Liver (tissue), 9 donors: ENCODE measurements around the gene DNAH10. TPM values are rescaled to one million over a fixed set of nuclear protein-coding genes. Genes with fewer than 3 reads are reported as not detected.

ENCODE experiments used
- DNase-seq: peaks from one replicate; pipeline ENCODE4 v3.0.0-alpha.2; 2017; ENCODE audit warnings: low spot score
- H3K27ac ChIP-seq, 2 donors: one replicate each; pipeline ENCODE4 v1.7.0; 2013; ENCODE audit warnings: inconsistent platforms in 2 of 2, low read length in 2 of 2, control low read depth in 1 of 2, low read depth in 1 of 2, mild to moderate bottlenecking in 1 of 2
- H3K27me3 ChIP-seq, 4 donors: one replicate each; pipeline versions ENCODE4 v1.6.1 to v1.7.0; 2013; ENCODE audit warnings: low read length in 3 of 4, inconsistent platforms in 1 of 4, mild to moderate bottlenecking in 1 of 4, moderate library complexity in 1 of 4; ENCODE audit not compliant: control insufficient read depth in 4 of 4, insufficient read depth in 4 of 4
- H3K36me3 ChIP-seq, 4 donors: one replicate each; pipeline versions ENCODE4 v1.6.1 to v1.7.0; 2013; ENCODE audit warnings: low read length in 3 of 4, mild to moderate bottlenecking in 3 of 4, low read depth in 1 of 4, moderate library complexity in 1 of 4; ENCODE audit not compliant: control insufficient read depth in 4 of 4, insufficient read depth in 3 of 4
- H3K4me1 ChIP-seq, 4 donors: one replicate each; pipeline versions ENCODE4 v1.6.1 to v1.7.0; 2013; ENCODE audit warnings: low read length in 3 of 4, mild to moderate bottlenecking in 3 of 4, moderate library complexity in 1 of 4; ENCODE audit not compliant: control insufficient read depth in 4 of 4, insufficient read depth in 4 of 4
- H3K4me3 ChIP-seq, 3 donors: one replicate each; pipeline versions ENCODE4 v1.6.1 to v1.7.0; 2013; ENCODE audit warnings: low read length in 3 of 3, control low read depth in 1 of 3, low read depth in 1 of 3, mild to moderate bottlenecking in 1 of 3
- H3K9ac ChIP-seq, 2 donors: one replicate each; pipeline ENCODE4 v1.7.0; 2013; ENCODE audit warnings: low read length in 2 of 2, mild to moderate bottlenecking in 2 of 2, moderate library complexity in 2 of 2, control low read depth in 1 of 2, low read depth in 1 of 2
- H3K9me3 ChIP-seq, 4 donors: one replicate each; pipeline versions ENCODE4 v1.6.1 to v1.7.0; 2013; ENCODE audit warnings: low read length in 3 of 4; ENCODE audit not compliant: control insufficient read depth in 4 of 4
- ATF3 ChIP-seq: IDR thresholded peaks from 2 replicates; pipeline ENCODE4 v1.6.1; 2016; ENCODE audit warnings: antibody characterized with exemption
- EGR1 ChIP-seq, 2 donors: IDR thresholded peaks; 2 replicates each; pipeline ENCODE4 v1.6.1; 2016 to 2018; ENCODE audit warnings: antibody characterized with exemption in 2 of 2, low read depth in 2 of 2
- FOXA1 ChIP-seq: IDR thresholded peaks from 2 replicates; pipeline ENCODE4 v1.6.1; 2016; ENCODE audit warnings: antibody characterized with exemption
- FOXA2 ChIP-seq: IDR thresholded peaks from 2 replicates; pipeline ENCODE4 v1.6.1; 2016; ENCODE audit warnings: antibody characterized with exemption
- HNF4A ChIP-seq, 2 donors: conservative IDR thresholded peaks; 2 replicates each; pipeline ENCODE4 v1.6.1; 2016; ENCODE audit warnings: antibody characterized with exemption in 2 of 2, mild to moderate bottlenecking in 2 of 2
- JUND ChIP-seq, 2 donors: IDR thresholded peaks; 2 replicates each; pipeline ENCODE4 v1.6.1; 2016; ENCODE audit warnings: antibody characterized with exemption in 2 of 2
- MAX ChIP-seq: IDR thresholded peaks from 2 replicates; pipeline ENCODE4 v1.6.1; 2016; ENCODE audit warnings: antibody characterized with exemption
- NR2F2 ChIP-seq: IDR thresholded peaks from 2 replicates; pipeline ENCODE4 v1.6.1; 2016; ENCODE audit warnings: antibody characterized with exemption
- RAD21 ChIP-seq, 2 donors: IDR thresholded peaks; 2 replicates each; pipeline ENCODE4 v1.6.1; 2016; ENCODE audit warnings: antibody characterized with exemption in 2 of 2, mild to moderate bottlenecking in 2 of 2
- REST ChIP-seq: IDR thresholded peaks from 2 replicates; pipeline ENCODE4 v1.6.1; 2016; ENCODE audit warnings: antibody characterized with exemption, mild to moderate bottlenecking
- RXRA ChIP-seq, 2 donors: IDR thresholded peaks; 2 replicates each; pipeline ENCODE4 v1.6.1; 2017 to 2018; ENCODE audit warnings: antibody characterized with exemption in 2 of 2, mild to moderate bottlenecking in 1 of 2
- SP1 ChIP-seq: IDR thresholded peaks from 2 replicates; pipeline ENCODE4 v1.6.1; 2018; ENCODE audit warnings: antibody characterized with exemption, mild to moderate bottlenecking
- TAF1 ChIP-seq: conservative IDR thresholded peaks from 2 replicates; pipeline ENCODE4 v1.6.1; 2016; ENCODE audit warnings: antibody characterized with exemption, mild to moderate bottlenecking
- YY1 ChIP-seq: IDR thresholded peaks from 2 replicates; pipeline ENCODE4 v1.6.1; 2016; ENCODE audit warnings: antibody characterized with exemption, mild to moderate bottlenecking
- ZBTB33 ChIP-seq: IDR thresholded peaks from 2 replicates; pipeline ENCODE4 v1.6.1; 2016; ENCODE audit warnings: antibody characterized with exemption
- WGBS: extraction: QIAGEN DNeasy Blood & Tissue Kit; methylation state at CpG from one replicate; pipeline ENCODE4 v1.1.7; 2013; 5-methylcytosine and 5-hydroxymethylcytosine counted together
- polyA plus RNA-seq, 2 donors: library from polyadenylated mRNA; stranded (reverse) in 1 of 2; unstranded in 1 of 2; fragments of 200-250 nt in 1 of 2; fragments of >200 nt in 1 of 2; fragmentation: Nextera tagmentation in 1 of 2; extraction: Ambion mirVana in 1 of 2; gene quantifications; one replicate each; pipeline versions ENCODE4 v1.2.1 to v1.2.3, GENCODE V29; 2013 to 2015
- total RNA-seq, 2 donors: library from RNA; depleted of rRNA; stranded (reverse); fragments of >200 nt; gene quantifications; one replicate each; pipeline ENCODE4 v1.2.3, GENCODE V29; 2014
- donor health status: healthy.
- donor health status: healthy.
- donor health status: healthy.
- donor health status: healthy.
- donor health status: healthy.

The DNAH10 gene
- total and polyA plus RNA-seq, 4 donors: 0.05 to 0.47 (median 0.07) TPM

- Histone ChIP-seq H3K4me3 (no peak overlapping the region), H3K27ac (no peak overlapping the region), H3K9me3 (peaks cover 0 to 8% (median 4%) of the 10 kb centered on the region in 4 donors), H3K36me3 (no peaks in the 10 kb centered on the region), H3K4me1 (no peaks in the 10 kb centered on the region), H3K9ac (no peak overlapping the region), H3K27me3 (no peaks in the 10 kb centered on the region)
- 85% methylated on average over 5 of the region's 5 CpGs for WGBS
- no peak for DNase-seq
- TF ChIP-seq RXRA (IDR thresholded peaks at IDR 0.05) (no peak), HNF4A (conservative IDR thresholded peaks at IDR 0.05) (no peak), FOXA1 (no peak), EGR1 (IDR thresholded peaks at IDR 0.05; ENCODE audit: low read depth in 2 of 2) (no peak), RAD21 (IDR thresholded peaks at IDR 0.05) (no peak), NR2F2 (no peak), MAX (no peak), ATF3 (no peak)
These were observed 10.0 kb downstream of the DNAH10 start for GRCh38 chr12:123772074-123772473.

GRCh38 chr12:123773375-123773774 is 11.3 kb downstream of the DNAH10 start:
- DNase-seq: no peak
- Histone ChIP-seq H3K4me3 (no peak overlapping the region), H3K27ac (no peak overlapping the region), H3K27me3 (no peaks in the 10 kb centered on the region), H3K9me3 (peaks cover 0 to 8% (median 4%) of the 10 kb centered on the region in 4 donors), H3K4me1 (no peaks in the 10 kb centered on the region), H3K36me3 (no peaks in the 10 kb centered on the region), H3K9ac (no peak overlapping the region)
- TF ChIP-seq NR2F2: no peak
- no peak for TF ChIP-seq YY1
- TF ChIP-seq REST: no peak
- no peak for TF ChIP-seq RXRA (IDR thresholded peaks at IDR 0.05)
- no peak for TF ChIP-seq EGR1 (IDR thresholded peaks at IDR 0.05; ENCODE audit: low read depth in 2 of 2)
- TF ChIP-seq FOXA1: no peak
- no peak for TF ChIP-seq FOXA2
- TF ChIP-seq HNF4A (conservative IDR thresholded peaks at IDR 0.05): no peak
- no peak for TF ChIP-seq ATF3
- TF ChIP-seq SP1: no peak
- no peak for TF ChIP-seq ZBTB33
- no peak for TF ChIP-seq JUND (IDR thresholded peaks at IDR 0.05)
- no peak for TF ChIP-seq MAX
- no peak for TF ChIP-seq TAF1
- no peak for TF ChIP-seq RAD21 (IDR thresholded peaks at IDR 0.05)
- WGBS: 47% methylated on average over 1 of the region's 1 CpG
